ENCODE results near the gene PIP5K1B.

Gene PIP5K1B

DNA sequence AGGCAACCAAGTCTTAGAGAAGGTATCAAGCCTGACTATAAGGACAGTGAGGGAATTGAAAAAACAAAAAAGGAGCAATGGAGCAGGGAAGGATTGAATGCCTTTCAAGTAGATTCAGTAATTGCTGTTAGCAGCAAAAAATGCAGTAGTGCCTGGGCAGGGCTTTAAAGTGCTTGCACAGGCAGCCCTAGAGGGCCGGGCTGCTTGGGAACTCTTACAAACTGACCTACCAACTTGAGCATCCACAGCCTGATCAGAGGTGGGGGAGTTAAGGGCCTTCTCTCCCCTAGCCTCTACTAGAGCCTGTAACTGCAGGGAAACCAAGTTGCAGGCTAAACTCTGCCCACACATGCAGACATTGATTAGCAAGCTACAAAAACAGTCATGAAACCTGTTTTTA lies 349.9 kb downstream of the PIP5K1B start:
- no peaks in the 10 kb centered on the region for H3K36me3 ChIP-seq (ENCODE audit: insufficient read depth, low read length)
- H3K9me3 ChIP-seq (ENCODE audit: low read depth, low read length): no peaks in the 10 kb centered on the region
- no peak overlapping the region for H3K9ac ChIP-seq (ENCODE audit: insufficient read length)
- no peak for DNase-seq (ENCODE audit: low read depth, low spot score)
- no peak overlapping the region for H3K27ac ChIP-seq
- H3K4me3 ChIP-seq: no peak overlapping the region
- TF ChIP-seq EZH2 (IDR thresholded peaks at IDR 0.05) (no peak), POLR2AphosphoS5 (IDR thresholded peaks at IDR 0.05; ENCODE audit: borderline replicate concordance, low read depth, low read length) (no peak), FOXP2 (optimal IDR thresholded peaks at IDR 0.05; ENCODE audit: control extremely low read depth, extremely low read length, insufficient read depth) (no peak)

DNA sequence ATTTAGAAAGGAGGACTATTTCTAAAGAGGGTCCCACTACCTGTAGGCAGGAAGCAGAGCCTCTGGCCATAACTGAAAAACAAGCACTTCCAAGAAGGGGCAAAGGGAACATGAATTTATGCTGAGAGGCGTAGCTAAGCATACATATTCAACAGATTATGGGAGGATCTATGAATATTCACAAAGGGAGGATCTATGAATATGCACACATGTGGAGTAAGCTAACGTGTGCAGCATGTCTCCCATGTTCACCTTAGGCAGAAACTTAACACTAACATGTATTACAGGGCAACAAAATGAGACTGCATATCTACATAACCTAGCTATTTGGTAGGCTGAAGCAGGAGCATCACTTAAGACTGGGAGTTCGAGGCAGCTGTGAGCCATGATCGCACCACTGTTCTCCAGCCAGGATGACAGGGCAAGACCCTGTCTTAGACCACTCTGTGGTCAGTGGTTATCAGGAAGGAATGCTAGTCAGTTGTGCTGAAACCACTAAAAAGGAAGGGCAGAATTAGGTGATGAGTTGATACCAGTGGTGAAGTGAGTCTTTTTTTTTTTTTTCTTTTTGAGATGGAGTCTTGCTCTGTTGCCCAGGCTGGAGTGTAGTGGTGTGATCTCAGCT lies 351.3 kb downstream of the PIP5K1B start:
- H3K9ac ChIP-seq (ENCODE audit: insufficient read length): no peak overlapping the region
- no peak overlapping the region for H3K27ac ChIP-seq
- DNase-seq (ENCODE audit: low read depth, low spot score): no peak
- TF ChIP-seq FOXP2 (optimal IDR thresholded peaks at IDR 0.05; ENCODE audit: control extremely low read depth, extremely low read length, insufficient read depth) (no peak), EZH2 (IDR thresholded peaks at IDR 0.05) (no peak), POLR2AphosphoS5 (IDR thresholded peaks at IDR 0.05; ENCODE audit: borderline replicate concordance, low read depth, low read length) (no peak)
- no peaks in the 10 kb centered on the region for H3K9me3 ChIP-seq (ENCODE audit: low read depth, low read length)
- no peaks in the 10 kb centered on the region for H3K36me3 ChIP-seq (ENCODE audit: insufficient read depth, low read length)
- H3K4me3 ChIP-seq: no peak overlapping the region

DNA sequence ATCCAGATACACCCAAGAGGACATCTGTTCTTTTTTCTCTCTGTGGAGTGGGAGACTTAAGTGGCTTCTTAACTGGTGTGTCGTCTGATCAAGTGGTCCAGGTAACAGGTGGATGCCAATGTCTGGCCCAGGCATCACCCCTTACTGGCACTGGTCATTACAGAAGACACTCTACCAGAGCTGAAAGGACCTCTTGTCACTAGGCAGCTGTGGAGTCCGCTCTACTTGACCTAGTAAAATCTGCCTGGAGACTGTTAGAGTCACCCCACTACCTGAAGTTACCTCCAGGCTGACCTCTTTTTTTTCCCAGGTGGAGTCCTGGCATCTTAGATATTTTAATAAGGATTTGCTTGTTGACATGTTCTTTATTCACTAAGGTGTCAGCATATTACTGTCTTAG lies 353.1 kb downstream of the PIP5K1B start:
- no peak for DNase-seq (ENCODE audit: low read depth, low spot score)
- no peak overlapping the region for H3K27ac ChIP-seq
- no peaks in the 10 kb centered on the region for H3K36me3 ChIP-seq (ENCODE audit: insufficient read depth, low read length)
- no peak for TF ChIP-seq FOXP2 (optimal IDR thresholded peaks at IDR 0.05; ENCODE audit: control extremely low read depth, extremely low read length, insufficient read depth)
- TF ChIP-seq POLR2AphosphoS5 (IDR thresholded peaks at IDR 0.05; ENCODE audit: borderline replicate concordance, low read depth, low read length): no peak
- no peak for TF ChIP-seq EZH2 (IDR thresholded peaks at IDR 0.05)
- H3K9me3 ChIP-seq (ENCODE audit: low read depth, low read length): no peaks in the 10 kb centered on the region
- H3K4me3 ChIP-seq: no peak overlapping the region
- H3K9ac ChIP-seq (ENCODE audit: insufficient read length): no peak overlapping the region
